Smooth muscle cell (in vitro differentiated cells): ENCODE data around the gene RIN1. TPM values are rescaled to one million over a fixed set of nuclear protein-coding genes. Genes with fewer than 3 reads are reported as not detected.

Experiments
- DNase-seq: peaks from one replicate; lab custom pipeline; 2025; ENCODE audit not compliant: unreplicated experiment; lab: John Stamatoyannopoulos, UW
- H2AFZ ChIP-seq: fragments of 200-600 bp; sonication (generic); 2 replicates; pipeline ENCODE4 v1.6.0; 2016; ENCODE audit warnings: antibody characterized with exemption, low read depth, mild to moderate bottlenecking
- H3F3A ChIP-seq: fragments of 200-600 bp; sonication (generic); 2 replicates; pipeline ENCODE4 v1.6.0; 2017; ENCODE audit warnings: antibody characterized with exemption, low read depth
- H3K27ac ChIP-seq: fragments of 200-600 bp; sonication (generic); 2 replicates; pipeline ENCODE4 v1.5.1; 2016; ENCODE audit warnings: low read depth, mild to moderate bottlenecking
- H3K27me3 ChIP-seq: fragments of 200-600 bp; sonication (generic); 2 replicates; pipeline ENCODE4 v1.6.1; 2016; ENCODE audit warnings: low read depth, mild to moderate bottlenecking
- H3K36me3 ChIP-seq: fragments of 200-600 bp; sonication (generic); 2 replicates; pipeline ENCODE4 v1.5.1; 2016; ENCODE audit warnings: low read depth
- H3K4me1 ChIP-seq: fragments of 200-600 bp; sonication (generic); 2 replicates; pipeline ENCODE4 v1.5.1; 2016; ENCODE audit warnings: low read depth
- H3K4me2 ChIP-seq: fragments of 200-600 bp; sonication (generic); 2 replicates; pipeline ENCODE4 v1.6.0; 2016; ENCODE audit warnings: mild to moderate bottlenecking
- H3K4me3 ChIP-seq: fragments of 200-600 bp; sonication (generic); 2 replicates; pipeline ENCODE4 v1.5.1; 2016; ENCODE audit warnings: mild to moderate bottlenecking
- H3K79me2 ChIP-seq: fragments of 200-600 bp; sonication (generic); 2 replicates; pipeline ENCODE4 v1.6.0; 2016; ENCODE audit warnings: low read depth, mild to moderate bottlenecking
- H3K9ac ChIP-seq: fragments of 200-600 bp; sonication (generic); 2 replicates; pipeline ENCODE4 v1.6.0; 2016; ENCODE audit warnings: low read depth
- H3K9me3 ChIP-seq: fragments of 200-600 bp; sonication (generic); replicated peaks from 2 replicates; pipeline ENCODE4 v1.5.1; 2016; ENCODE audit warnings: low read depth
- H4K20me1 ChIP-seq: fragments of 200-600 bp; sonication (generic); 2 replicates; pipeline ENCODE4 v1.6.0; 2016; ENCODE audit warnings: low read depth
- WGBS: methylation state at CpG from one replicate; pipeline ENCODE4 v1.1.7; 2016; ENCODE audit warnings: low lambda C conversion rate; 5-methylcytosine and 5-hydroxymethylcytosine counted together
- polyA plus RNA-seq: library from polyadenylated mRNA; unstranded; fragments of >200 nt; fragmentation: Nextera tagmentation; extraction: Ambion mirVana; gene quantifications from 2 replicates; pipeline ENCODE4 v1.2.1, GENCODE V29; 2016
- total RNA-seq: library from RNA; depleted of rRNA; stranded (reverse); fragments of >200 nt; gene quantifications from 2 replicates; pipeline ENCODE4 v1.2.3, GENCODE V29; 2014
- TF ChIP-seq, protein P1 (sequence below): fragments of 200-600 bp; sonication (generic); IDR thresholded peaks from 2 replicates; pipeline ENCODE4 v1.5.1; 2017; ENCODE audit warnings: borderline replicate concordance, mild to moderate bottlenecking, antibody characterized with exemption; ENCODE audit not compliant: insufficient read depth, poor library complexity, severe bottlenecking

Gene RIN1
- total and polyA plus RNA-seq, 2 experiments from 2014 or later: 15.3 to 18.0 TPM

DNA sequence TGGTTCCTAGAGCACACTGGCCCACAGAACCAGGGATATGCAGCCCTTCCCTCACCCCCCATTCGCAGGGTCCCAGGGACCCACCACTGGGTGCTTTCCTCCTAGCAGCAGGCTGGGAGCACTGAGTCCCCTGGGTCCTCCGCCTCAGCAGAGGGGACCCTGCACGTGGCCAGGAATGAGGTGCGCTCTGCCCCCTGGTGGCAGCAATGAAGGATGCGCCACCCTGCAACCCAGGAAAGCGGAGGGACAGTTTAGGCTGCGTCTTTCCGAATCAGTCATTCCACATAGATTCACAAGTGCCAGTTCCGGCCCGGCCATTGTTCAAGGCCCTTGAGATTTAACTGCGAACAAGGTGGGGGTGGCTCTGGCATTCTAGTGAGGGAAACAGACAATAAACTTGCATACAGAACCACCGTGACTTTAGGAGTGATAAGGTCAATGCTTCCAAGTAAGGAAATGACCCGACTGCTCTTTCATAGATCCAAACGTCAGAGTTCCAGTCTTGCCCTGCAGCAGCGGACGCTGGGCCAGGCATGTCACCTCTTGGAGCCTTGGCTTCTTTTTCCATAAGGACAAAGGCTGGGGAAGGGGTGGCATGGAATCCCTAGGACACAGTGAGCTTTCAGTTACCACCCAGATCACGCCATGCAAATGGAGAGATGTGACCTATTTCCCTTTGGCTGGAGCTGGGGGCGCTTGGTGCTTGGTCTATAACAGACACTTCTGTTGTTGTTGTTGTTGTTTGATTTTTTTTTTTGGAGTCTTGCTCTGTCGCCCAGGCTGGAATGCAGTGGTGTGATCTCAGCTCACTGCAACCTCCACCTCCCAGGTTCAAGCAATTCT is 7.7 kb downstream of the RIN1 start:
- peak; percentile 48 for DNase-seq
- Histone ChIP-seq H3K9ac (no peak overlapping the region), H4K20me1 (no peaks in the 10 kb centered on the region), H3K36me3 (no peaks in the 10 kb centered on the region), H3K4me2 (peak overlapping the region; percentile 70), H3K27ac (peak overlapping the region; percentile 94), H3K27me3 (no peaks in the 10 kb centered on the region), H3K4me1 (peaks cover 28% of the 10 kb centered on the region), H3K79me2 (no peaks in the 10 kb centered on the region), H3K4me3 (no peak overlapping the region), H2AFZ (no peak overlapping the region), H3F3A (peaks cover 3% of the 10 kb centered on the region), H3K9me3 (no peaks in the 10 kb centered on the region)
- WGBS: 10% methylated on average over 19 of the region's 19 CpGs
- TF ChIP-seq, protein P1, sequence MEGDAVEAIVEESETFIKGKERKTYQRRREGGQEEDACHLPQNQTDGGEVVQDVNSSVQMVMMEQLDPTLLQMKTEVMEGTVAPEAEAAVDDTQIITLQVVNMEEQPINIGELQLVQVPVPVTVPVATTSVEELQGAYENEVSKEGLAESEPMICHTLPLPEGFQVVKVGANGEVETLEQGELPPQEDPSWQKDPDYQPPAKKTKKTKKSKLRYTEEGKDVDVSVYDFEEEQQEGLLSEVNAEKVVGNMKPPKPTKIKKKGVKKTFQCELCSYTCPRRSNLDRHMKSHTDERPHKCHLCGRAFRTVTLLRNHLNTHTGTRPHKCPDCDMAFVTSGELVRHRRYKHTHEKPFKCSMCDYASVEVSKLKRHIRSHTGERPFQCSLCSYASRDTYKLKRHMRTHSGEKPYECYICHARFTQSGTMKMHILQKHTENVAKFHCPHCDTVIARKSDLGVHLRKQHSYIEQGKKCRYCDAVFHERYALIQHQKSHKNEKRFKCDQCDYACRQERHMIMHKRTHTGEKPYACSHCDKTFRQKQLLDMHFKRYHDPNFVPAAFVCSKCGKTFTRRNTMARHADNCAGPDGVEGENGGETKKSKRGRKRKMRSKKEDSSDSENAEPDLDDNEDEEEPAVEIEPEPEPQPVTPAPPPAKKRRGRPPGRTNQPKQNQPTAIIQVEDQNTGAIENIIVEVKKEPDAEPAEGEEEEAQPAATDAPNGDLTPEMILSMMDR: peak; percentile 92

DNA sequence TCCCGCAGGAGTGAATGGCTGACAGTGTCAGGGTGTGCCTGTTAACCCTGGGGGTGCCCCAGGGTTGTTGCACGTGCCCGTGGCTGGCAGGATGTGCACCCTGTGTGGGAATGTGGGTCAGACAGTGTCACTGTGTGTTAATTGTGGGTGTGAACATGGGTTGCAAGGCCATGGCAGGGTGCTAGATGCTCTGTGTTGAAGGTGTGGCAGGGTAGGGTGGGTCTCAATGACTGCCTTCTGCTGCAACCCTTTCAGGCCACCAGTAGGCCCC is 8.3 kb downstream of the RIN1 start:
- Histone ChIP-seq H3K27ac (peak overlapping the region; percentile 94), H3F3A (peaks cover 3% of the 10 kb centered on the region), H3K9ac (peak overlapping the region; percentile 69), H3K36me3 (no peaks in the 10 kb centered on the region), H3K9me3 (no peaks in the 10 kb centered on the region), H3K4me2 (peak overlapping the region; percentile 70), H2AFZ (no peak overlapping the region), H3K79me2 (no peaks in the 10 kb centered on the region), H4K20me1 (no peaks in the 10 kb centered on the region), H3K4me1 (peaks cover 28% of the 10 kb centered on the region), H3K4me3 (no peak overlapping the region), H3K27me3 (no peaks in the 10 kb centered on the region)
- TF ChIP-seq, protein P1: no peak
- no peak for DNase-seq
- 68% methylated on average over 3 of the region's 3 CpGs for WGBS

DNA sequence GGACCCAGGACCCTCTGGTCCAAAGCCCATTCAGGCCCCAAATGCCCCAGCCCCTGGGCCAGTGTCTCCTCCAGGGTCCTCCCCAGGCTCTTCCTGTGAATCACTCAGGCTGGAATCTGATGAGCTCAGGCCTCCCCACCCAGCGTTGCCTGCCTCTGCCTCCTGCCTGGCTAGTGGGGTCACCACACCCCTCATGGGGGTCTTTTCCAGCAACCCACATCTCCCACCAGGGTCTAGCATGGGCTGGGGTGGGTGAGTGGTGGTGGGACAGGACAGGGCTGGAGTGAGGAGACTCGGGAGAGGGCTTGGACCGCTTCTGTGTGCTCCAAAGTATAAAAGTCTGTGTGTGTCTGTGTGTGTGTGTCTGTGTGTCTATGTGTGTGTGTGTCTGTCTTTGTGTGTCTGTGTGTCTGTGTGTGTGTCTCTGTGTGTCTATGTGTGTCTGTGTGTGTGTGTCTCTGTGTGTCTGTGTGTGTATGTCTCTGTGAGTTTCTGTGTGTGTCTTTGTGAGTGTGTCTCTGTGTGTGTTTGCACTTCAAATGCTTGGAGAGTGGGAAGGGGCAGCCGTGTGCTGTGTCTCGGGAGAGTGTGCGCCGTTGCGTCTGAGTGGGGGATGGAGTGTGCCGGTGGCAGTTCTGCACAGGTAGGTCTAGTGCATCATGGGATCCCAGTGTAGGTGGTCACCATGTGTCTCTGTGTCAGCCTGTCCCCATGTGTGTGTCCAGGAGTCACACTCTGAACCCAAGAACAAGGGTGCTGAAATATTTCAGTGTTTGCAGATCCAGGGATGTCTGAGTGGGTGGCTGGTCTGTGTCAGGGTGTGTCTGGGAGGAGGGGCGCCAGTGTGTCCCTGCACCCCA is 8.8 kb downstream of the RIN1 start:
- H3K9ac ChIP-seq: peak overlapping the region; percentile 69
- DNase-seq: no peak
- H3K36me3 ChIP-seq: no peaks in the 10 kb centered on the region
- H3F3A ChIP-seq: peaks cover 3% of the 10 kb centered on the region
- peak overlapping the region; percentile 94 for H3K27ac ChIP-seq
- 65% methylated on average over 10 of the region's 10 CpGs for WGBS
- H2AFZ ChIP-seq: peak overlapping the region; percentile 24
- H4K20me1 ChIP-seq: no peaks in the 10 kb centered on the region
- TF ChIP-seq, protein P1: no peak
- no peak overlapping the region for H3K4me3 ChIP-seq
- no peaks in the 10 kb centered on the region for H3K9me3 ChIP-seq
- H3K4me2 ChIP-seq: peak overlapping the region; percentile 70
- H3K4me1 ChIP-seq: peaks cover 28% of the 10 kb centered on the region
- H3K27me3 ChIP-seq: no peaks in the 10 kb centered on the region
- no peaks in the 10 kb centered on the region for H3K79me2 ChIP-seq
